HUES48 (cell line): ENCODE data around the gene HORMAD2.

Experiments
- H3K27ac ChIP-seq: one replicate; pipeline ENCODE4 v1.7.0; 2013; ENCODE audit warnings: low read depth, low read length, inconsistent platforms
- H3K27me3 ChIP-seq: 2 replicates; pipeline ENCODE4 v1.6.1; 2013; ENCODE audit warnings: mild to moderate bottlenecking, low read length; ENCODE audit not compliant: control insufficient read depth, insufficient read depth
- H3K36me3 ChIP-seq: 2 replicates; pipeline ENCODE4 v1.6.1; 2013; ENCODE audit warnings: low read length; ENCODE audit not compliant: control insufficient read depth, insufficient read depth
- H3K4me1 ChIP-seq: 2 replicates; pipeline ENCODE4 v1.6.1; 2013; ENCODE audit warnings: mild to moderate bottlenecking, low read length; ENCODE audit not compliant: control insufficient read depth, insufficient read depth
- H3K4me3 ChIP-seq: 2 replicates; pipeline ENCODE4 v1.5.1; 2013; ENCODE audit warnings: mild to moderate bottlenecking, low read depth, low read length
- H3K9ac ChIP-seq: 2 replicates; pipeline ENCODE4 v1.6.1; 2013; ENCODE audit warnings: mild to moderate bottlenecking, low read depth, low read length, moderate library complexity
- H3K9me3 ChIP-seq: 2 replicates; pipeline ENCODE4 v1.6.1; 2013; ENCODE audit warnings: low read length; ENCODE audit not compliant: control insufficient read depth, insufficient read depth

Gene HORMAD2

DNA sequence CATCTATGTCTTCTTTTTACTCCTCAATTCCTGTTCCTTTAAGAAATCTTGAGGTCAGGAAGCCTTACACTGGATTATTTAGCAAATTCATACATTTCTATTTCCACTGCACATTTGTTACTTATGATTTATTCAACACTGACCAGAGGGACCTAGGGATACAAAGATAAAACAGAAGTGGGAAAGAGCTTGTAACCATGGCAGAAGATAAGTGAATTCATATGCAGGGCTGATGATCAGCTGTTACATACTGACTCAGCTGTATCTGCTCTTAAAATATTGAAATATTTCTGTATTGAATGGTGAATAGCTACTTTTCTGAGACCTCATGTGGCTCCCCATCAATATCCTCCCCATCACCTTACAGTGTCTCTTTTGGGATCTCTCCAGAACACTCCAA lies 25.2 kb downstream of the HORMAD2 start:
- H3K4me3 ChIP-seq: no peak overlapping the region
- H3K27me3 ChIP-seq: no peaks in the 10 kb centered on the region
- H3K4me1 ChIP-seq: no peaks in the 10 kb centered on the region
- no peaks in the 10 kb centered on the region for H3K36me3 ChIP-seq
- no peak overlapping the region for H3K9ac ChIP-seq
- H3K9me3 ChIP-seq: no peaks in the 10 kb centered on the region
- H3K27ac ChIP-seq: no peak overlapping the region

DNA sequence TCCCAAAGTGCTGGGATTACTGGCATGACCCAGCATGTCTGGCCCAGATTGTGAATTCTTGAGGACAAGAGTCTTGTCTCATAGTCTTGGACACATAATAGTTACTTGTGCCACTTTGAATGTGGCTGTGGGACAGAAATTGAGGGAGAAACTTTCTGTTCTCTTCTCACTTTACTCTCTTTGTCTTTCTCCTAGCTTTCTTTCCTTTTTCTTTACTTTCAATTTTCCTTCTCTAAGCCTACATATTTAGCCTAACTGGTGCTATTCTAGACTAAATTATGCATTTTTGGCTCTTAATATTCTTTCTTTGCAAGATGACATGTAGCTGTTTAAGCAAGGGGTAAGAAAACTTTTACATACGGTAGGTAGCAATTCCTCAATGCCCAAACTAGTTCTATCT lies 33.2 kb downstream of the HORMAD2 start:
- Histone ChIP-seq H3K27me3 (no peaks in the 10 kb centered on the region), H3K36me3 (no peaks in the 10 kb centered on the region), H3K4me1 (no peaks in the 10 kb centered on the region), H3K9me3 (no peaks in the 10 kb centered on the region), H3K4me3 (no peak overlapping the region), H3K9ac (no peak overlapping the region), H3K27ac (no peak overlapping the region)

DNA sequence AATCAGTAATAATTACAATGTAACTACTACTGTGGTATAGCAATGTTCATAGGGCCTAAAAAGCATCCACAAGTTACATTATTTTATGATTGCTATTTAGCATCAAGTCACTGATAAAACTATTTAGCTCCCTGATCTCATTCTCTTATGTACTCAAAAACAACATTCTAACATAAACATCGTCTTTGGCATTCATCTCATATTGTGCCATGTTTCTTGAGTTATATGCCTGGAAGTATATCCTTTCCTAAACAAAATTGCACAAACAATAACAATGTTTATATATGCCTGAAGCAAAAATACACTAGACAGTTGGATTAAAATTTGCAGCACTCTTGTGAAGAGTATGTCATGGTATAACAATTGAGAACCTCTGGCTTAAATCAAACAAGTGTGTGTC lies 34.1 kb downstream of the HORMAD2 start:
- no peaks in the 10 kb centered on the region for H3K9me3 ChIP-seq
- no peaks in the 10 kb centered on the region for H3K36me3 ChIP-seq
- H3K4me3 ChIP-seq: no peak overlapping the region
- H3K4me1 ChIP-seq: no peaks in the 10 kb centered on the region
- H3K27me3 ChIP-seq: no peaks in the 10 kb centered on the region
- H3K9ac ChIP-seq: no peak overlapping the region
- H3K27ac ChIP-seq: no peak overlapping the region

DNA sequence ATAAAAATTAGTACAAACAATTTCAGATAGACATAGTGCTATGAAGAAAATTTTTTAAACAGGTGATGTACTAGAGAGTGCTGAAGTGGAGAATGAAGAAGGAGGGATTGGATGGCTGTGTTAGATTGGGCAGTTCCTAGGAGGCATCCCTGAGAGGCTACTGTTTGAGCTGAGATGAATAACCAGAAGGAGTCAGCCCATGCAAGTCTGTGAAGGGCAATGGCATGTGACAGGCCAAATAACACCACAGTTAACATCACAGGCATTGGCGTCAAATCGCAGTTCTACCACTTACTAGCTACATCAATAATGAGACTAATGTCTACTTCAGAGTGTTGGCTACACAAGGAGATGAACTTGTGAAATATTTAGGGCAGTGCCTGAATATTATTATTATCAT lies 35.4 kb downstream of the HORMAD2 start:
- Histone ChIP-seq H3K27me3 (no peaks in the 10 kb centered on the region), H3K27ac (no peak overlapping the region), H3K9ac (no peak overlapping the region), H3K4me3 (no peak overlapping the region), H3K36me3 (no peaks in the 10 kb centered on the region), H3K4me1 (no peaks in the 10 kb centered on the region), H3K9me3 (no peaks in the 10 kb centered on the region)

DNA sequence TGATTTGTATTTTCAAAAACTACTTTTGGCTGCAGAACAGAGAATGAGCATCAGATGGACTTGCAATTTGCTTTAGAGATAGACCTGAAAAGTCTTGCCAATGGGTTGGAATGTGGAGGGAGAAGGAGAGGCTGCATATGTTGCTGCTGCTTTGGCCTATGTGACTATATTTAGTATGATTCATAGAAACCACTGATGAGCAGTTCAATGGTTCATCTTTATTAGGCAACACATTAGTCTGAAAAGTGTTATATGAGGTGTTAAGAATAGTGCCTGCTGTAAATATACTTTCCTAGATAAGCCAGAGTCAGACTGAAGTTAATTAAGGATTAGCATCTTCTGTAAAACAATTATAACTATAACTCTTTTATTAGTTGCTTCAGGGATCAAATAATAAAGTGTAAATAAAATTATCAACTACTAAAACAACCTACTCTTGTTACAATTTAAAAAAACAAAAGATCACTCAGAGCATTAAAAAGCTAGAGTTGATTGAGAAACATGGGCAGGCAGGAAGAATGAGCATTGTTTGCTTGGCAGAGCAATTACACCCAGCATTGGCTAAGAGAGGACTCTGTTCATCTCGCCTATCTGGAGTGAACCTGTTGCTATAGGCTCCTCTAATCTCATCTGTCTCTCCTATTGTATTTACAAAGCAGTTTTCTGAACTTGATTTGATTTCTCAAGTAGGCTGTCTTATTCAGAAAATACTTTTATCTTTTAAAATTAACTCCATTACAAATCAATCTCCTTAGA lies 36.3 kb downstream of the HORMAD2 start:
- Histone ChIP-seq H3K27ac (no peak overlapping the region), H3K4me1 (no peaks in the 10 kb centered on the region), H3K9ac (no peak overlapping the region), H3K36me3 (no peaks in the 10 kb centered on the region), H3K4me3 (no peak overlapping the region), H3K9me3 (no peaks in the 10 kb centered on the region), H3K27me3 (no peaks in the 10 kb centered on the region)

DNA sequence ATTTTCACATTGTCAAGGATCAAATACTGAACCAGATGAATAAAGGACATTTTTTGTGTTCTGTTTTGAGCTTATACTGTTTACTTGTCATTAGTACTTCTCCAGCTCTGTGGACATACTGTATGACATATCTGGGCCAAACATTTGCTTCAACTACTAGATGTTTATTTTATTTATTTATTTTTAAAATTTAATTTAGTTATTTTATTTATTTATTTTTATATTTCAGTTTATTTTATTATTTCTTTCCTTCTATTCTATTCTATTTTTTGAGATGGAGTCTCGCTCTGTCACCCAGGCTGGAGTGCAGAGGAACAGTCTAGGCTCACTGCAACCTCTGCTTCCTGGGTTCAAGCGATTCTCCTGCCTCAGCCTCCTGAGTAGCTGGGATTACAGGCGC lies 37.0 kb downstream of the HORMAD2 start:
- H3K27ac ChIP-seq: no peak overlapping the region
- H3K27me3 ChIP-seq: no peaks in the 10 kb centered on the region
- H3K9me3 ChIP-seq: no peaks in the 10 kb centered on the region
- no peaks in the 10 kb centered on the region for H3K36me3 ChIP-seq
- H3K9ac ChIP-seq: no peak overlapping the region
- H3K4me3 ChIP-seq: no peak overlapping the region
- no peaks in the 10 kb centered on the region for H3K4me1 ChIP-seq

DNA sequence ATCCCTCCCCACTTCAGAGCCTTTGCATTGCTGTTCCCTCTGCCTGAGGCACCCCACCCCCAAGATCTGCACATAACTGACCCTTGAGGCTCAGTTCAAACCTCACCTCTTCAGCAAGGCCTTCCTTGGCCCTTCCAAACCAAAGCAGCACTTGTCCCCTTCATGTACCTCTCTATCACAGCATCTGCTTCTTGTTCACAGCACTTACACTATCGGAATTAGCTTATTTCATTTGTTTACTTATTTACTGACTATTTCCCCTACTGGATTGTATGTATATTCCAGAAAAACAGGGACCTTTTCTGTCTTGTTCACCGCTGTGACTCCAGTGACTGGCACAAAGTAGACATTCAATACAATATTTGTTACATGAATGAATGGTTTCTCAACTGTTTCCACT lies 38.0 kb downstream of the HORMAD2 start:
- H3K9ac ChIP-seq: no peak overlapping the region
- no peak overlapping the region for H3K4me3 ChIP-seq
- no peaks in the 10 kb centered on the region for H3K36me3 ChIP-seq
- no peak overlapping the region for H3K27ac ChIP-seq
- no peaks in the 10 kb centered on the region for H3K4me1 ChIP-seq
- no peaks in the 10 kb centered on the region for H3K9me3 ChIP-seq
- no peaks in the 10 kb centered on the region for H3K27me3 ChIP-seq

DNA sequence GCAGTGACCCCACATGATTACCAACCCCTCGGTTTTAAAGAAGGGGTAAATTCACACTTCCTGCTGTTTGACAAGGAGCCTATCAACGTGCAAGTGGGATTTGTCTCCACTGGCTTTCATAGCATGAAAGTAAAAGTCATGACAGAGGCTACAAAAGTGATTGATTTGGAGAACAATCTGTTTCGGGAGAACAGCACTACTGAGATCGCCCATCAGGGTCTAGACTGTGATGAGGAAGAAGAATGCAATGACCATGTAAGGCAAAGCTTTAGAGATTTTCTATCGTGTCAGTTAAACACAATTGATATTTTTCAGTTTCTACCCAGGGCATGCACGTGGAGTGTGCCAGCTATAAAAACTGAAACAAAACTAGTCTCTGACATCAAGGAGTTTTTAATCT lies 41.7 kb downstream of the HORMAD2 start:
- Histone ChIP-seq H3K4me3 (no peak overlapping the region), H3K9ac (no peak overlapping the region), H3K9me3 (no peaks in the 10 kb centered on the region), H3K36me3 (no peaks in the 10 kb centered on the region), H3K27me3 (no peaks in the 10 kb centered on the region), H3K4me1 (no peaks in the 10 kb centered on the region), H3K27ac (no peak overlapping the region)

DNA sequence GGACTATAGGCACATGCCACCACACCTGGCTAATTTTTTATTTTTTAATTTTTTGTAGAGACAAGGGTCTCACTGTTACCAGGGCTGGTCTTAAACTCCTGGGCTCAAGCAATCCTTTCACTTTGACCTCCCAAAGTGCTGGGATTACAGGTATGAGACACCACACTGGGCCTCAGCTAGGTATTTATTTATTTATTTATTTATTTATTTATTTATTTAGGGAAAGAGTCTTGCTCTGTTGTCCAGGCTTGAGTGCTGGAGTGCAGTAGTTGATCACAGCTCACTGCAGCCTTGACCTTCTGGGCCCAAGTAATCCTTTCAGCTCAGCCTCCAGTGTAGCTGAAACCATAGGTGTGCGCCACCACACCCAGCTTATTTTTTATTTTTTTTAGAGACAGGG lies 43.2 kb downstream of the HORMAD2 start:
- Histone ChIP-seq H3K4me3 (no peak overlapping the region), H3K27me3 (no peaks in the 10 kb centered on the region), H3K27ac (no peak overlapping the region), H3K9ac (no peak overlapping the region), H3K36me3 (no peaks in the 10 kb centered on the region), H3K4me1 (no peaks in the 10 kb centered on the region), H3K9me3 (no peaks in the 10 kb centered on the region)

DNA sequence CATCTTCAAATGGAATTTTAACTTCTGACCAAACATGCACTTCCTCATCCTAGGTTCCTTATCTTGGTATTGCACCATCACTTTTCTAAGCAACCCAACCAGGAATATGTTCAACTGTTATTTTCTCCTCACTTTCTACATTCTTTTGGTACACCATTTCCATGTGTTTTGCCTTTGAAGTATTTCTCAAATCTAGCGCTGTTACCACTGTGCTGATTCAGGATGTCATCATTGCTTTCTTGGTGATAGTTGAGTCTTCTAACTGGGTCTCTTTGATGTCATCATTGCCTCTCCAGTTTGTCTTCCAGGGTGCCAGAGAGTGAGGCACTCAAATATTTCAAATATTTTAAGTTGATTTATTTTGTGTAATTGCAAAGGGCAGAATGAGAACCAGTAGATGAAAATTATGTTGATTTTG lies 47.5 kb downstream of the HORMAD2 start:
- no peaks in the 10 kb centered on the region for H3K9me3 ChIP-seq
- H3K36me3 ChIP-seq: no peaks in the 10 kb centered on the region
- no peaks in the 10 kb centered on the region for H3K27me3 ChIP-seq
- no peak overlapping the region for H3K4me3 ChIP-seq
- H3K9ac ChIP-seq: no peak overlapping the region
- no peaks in the 10 kb centered on the region for H3K4me1 ChIP-seq
- no peak overlapping the region for H3K27ac ChIP-seq

DNA sequence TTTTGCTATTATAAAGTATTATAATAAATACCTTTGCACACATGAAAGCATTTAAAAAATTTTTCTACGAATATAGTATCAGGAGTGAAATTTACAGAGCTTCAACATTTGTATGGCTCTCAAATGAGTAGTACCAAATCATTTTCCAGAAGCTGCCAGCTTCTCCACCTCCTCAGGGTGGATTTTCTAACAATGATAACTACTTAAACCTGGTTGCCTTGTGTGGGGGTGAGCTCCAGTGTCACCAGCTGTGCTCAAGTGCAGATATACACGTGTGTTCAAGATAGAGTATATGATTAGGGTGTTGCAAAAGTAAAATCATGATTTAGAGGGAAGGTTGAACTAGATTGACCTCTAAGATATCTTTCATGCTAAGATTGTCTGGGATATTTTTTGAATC lies 48.2 kb downstream of the HORMAD2 start:
- Histone ChIP-seq H3K9ac (no peak overlapping the region), H3K4me1 (no peaks in the 10 kb centered on the region), H3K27me3 (no peaks in the 10 kb centered on the region)

More for the DNA sequence above, 48.2 kb downstream of the HORMAD2 start:
- H3K9me3 ChIP-seq: no peaks in the 10 kb centered on the region
- H3K36me3 ChIP-seq: no peaks in the 10 kb centered on the region
- H3K4me3 ChIP-seq: no peak overlapping the region
- no peak overlapping the region for H3K27ac ChIP-seq
